HG03439 (cell line): ENCODE measurements around the gene SUSD1.
"Not testable (repeated sequence)": the region's sequence is repeated elsewhere in the genome, so short reads cannot be mapped to it uniquely, and the experiment has no call there.

Source experiments
- ATAC-seq: cut with Tn5 transposase; IDR thresholded peaks from one replicate; pipeline ENCODE4 v1.9.1; 2021; ENCODE audit warnings: mild to moderate bottlenecking, moderate library complexity; ENCODE audit not compliant: unreplicated experiment

SUSD1 gene

DNA sequence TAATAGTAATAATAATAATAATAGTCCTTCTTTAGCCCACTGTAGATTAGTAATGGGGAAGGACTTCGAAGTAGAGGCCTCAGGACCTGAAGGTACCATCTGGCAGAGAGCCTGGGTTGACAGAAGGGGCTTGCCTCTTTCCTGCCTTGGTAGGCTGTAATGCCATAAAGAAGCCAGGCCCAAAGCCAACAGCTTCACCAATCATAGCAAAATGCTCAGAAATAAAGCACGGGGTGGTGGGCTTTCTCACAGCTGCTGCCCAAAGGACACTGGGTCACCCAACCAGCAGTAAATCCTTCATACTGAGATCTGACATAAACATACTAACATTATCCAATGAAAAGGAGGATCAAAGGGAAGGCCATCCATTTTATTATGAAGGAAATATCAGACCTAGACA is 70.7 kb downstream of the SUSD1 start:
- ATAC-seq, result no peak

DNA sequence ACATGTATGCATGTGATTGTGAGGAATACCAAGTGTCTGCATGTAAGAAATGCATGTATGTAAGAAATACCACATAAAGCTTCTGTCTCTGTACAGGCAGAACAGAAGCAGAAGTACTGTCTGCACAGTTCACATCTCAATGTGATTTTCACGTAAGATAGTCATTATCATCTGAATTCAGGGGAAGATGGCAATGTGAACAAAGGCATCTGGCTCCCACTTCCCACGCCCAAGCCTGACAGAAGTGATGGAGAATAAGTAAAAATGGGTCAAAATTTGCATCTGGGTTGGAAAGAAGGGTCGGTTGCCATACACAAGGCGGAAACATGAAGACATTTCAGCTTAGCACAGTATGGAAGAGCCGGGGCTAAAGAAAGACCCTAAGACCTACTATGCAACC is 71.7 kb downstream of the SUSD1 start:
- no peak for ATAC-seq

GRCh38 chr9:112097712-112098688 is 77.1 kb downstream of the SUSD1 start:
- no peak for ATAC-seq

DNA sequence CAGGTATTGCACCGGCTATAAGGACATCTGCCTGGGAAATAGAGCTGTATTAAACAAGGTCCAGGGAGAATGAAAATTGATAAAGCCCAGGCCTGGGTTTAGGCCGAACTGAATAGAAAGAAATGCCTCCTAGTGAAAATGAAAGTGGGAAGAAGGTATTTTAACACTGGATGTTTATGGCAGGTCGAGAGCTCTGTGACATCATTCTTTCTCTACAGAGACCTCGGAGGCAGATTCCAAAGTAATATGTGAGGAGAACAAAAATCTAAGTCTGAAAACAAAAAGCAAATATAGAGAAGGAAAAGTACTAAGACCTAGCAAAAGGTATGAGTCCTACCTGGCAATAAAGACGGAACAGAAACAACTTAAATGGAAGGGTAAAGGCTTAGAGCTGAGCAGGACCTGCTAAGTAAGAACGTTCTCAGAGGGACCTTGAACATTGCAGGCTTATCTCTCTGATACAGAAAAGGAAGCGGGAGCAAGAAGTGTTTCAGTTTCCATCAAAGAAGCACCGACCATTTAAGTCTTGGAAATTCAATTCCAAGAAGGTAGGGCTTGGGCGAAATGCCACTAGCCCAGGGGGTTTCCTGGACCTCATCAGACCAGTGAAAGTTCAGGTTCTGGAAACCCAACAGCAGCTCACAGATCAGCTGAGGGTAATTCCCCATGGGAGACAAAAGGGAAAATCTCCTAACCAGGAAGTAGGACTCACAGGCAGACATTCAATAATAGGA is 80.0 kb downstream of the SUSD1 start:
- no peak for ATAC-seq

GRCh38 chr9:112094241-112094640 is 80.9 kb downstream of the SUSD1 start:
- no peak for ATAC-seq

DNA sequence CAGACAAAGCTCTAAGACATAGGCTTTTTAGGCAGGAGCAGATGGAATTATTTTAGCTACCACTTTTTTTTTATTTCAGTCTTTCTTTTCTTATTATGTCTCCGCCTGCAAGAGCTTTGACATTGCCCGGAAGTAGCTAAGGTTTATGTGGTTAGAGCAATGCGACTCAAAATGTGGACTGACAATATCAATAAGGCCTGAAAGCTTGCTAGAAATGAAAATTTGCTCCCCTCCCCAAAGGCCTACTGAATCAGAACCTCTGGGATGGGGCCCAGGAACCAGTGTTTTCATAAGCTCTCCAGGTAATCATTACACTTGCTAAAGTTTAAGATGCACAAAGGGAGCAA is 81.3 kb downstream of the SUSD1 start:
- no peak for ATAC-seq

DNA sequence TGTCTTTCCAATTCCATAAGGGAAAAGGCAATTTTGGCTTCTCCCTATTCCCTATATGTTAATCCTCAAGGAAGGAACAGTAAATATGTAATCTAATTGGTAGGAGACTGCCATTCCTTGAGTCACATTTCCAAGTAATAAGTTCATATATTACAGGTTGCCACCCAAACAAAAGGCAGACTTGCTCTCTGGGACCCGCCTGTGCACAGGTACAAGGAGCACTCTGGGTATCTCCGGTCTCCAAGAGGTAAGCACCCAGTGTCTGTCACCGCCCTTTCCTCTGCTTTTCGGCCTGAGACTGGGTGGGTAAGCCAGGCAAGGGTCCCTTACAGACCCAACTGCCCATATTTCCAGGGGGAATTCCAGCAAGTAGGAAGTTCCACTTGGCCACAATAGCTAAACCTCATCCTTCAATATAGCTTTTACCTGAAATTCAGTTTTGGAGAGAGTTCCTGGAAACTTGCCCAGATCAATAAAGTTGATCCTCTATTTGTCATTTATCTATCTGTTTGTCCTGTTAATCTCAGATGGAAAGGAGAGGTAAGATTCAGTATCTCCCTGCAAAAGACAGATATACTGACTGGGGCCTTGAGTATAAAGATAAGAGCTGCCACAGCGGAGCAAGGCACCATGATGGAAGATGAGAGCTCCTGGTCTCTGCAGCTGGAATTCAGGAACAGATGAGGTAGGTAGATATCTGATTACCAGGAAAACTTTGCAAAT is 81.8 kb downstream of the SUSD1 start:
- no peak for ATAC-seq

DNA sequence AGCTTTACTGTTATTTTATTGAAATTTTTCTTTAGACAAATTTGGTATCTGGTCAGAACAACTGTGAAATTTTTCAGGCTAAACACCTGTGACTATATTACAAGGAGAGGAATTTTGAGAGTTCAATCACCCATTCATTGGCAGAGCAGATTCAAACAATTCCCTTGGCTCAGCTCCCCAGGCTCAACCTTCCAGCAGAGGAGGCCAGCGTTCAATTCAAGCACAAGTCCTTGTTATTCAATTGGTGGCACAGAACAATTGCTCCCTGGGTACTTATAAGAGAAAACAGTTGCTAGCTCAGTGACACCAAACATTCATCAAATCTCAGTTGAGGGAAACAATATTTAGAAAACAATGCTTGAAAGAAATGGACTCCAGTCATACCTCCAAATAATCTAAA is 83.3 kb downstream of the SUSD1 start:
- no peak for ATAC-seq

DNA sequence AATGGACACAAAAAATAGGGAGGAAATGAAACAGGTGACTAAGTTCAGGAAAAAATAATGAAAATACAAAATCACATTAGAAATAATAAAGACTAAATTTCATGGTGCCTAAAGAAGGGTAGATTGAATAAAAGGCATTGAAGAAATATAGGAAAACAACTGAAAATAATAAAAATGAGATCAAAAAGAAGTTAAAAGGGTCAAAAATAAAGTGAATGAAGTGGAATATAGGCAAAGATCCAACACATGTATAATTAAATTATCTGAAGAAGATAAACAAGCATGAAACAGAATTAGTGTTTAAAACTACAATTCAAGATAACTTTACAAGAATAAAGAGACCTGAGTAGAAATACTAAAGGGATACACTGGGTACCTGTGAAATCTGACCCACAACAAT is 87.6 kb downstream of the SUSD1 start:
- no peak for ATAC-seq

GRCh38 chr9:112086627-112087026 is 88.5 kb downstream of the SUSD1 start:
- ATAC-seq, result no peak

GRCh38 chr9:112084907-112085306 is 90.2 kb downstream of the SUSD1 start:
- ATAC-seq, result no peak

DNA sequence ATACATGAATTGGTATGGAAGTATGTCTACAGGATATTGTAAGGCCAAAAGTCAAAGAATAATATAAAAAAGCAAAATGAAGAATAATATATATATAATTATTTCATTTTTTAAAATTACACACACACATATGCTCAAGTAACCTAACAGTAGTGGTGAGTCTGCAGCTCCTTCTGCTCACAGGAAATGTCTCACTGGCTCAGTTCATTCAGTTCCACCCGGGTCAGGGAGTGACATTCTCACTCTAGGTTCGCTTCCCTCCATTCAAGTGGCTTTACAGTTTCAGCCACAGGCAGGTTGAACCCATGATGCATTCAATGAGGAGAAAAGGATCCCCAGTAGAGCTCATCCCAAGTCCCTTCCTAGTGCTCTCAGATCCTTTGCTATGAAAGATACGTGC is 90.8 kb downstream of the SUSD1 start:
- no peak for ATAC-seq

- ATAC-seq, result no peak
Measured at GRCh38 chr9:112081918-112082729, 93.0 kb downstream of the SUSD1 start.

DNA sequence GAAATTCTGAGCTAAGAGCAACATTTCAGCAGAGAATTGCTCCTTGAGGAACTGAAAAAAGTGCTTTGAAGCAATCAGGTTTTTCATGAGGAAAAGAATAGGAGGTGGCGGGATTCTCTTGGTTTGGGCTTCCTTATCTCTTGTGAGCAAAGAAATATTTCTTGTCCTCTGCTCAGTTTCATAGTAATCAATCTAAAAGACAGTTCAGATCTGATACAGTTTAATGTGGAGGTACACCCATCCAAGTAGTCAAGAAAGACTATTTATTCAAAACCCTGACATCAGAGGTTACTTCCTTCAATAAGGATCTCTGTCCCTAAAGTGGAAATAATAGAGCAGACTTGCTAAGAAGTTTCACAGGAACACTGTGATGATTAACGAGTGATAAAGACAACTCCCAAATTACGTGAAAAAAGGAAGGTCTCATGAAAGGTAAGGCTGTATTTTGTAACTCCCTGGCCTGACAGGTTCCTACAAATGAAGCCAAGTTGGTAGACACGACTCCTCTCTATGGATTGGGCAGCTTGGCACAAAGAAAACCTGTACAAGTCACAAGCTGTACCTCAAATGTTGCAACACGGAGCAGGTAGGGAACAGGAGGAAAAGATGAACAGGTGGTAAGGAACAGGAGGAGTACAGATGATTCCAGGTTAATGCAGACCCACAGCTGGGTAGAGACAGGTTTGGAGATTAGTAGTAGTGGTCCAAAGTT is 94.1 kb downstream of the SUSD1 start:
- no peak for ATAC-seq

DNA sequence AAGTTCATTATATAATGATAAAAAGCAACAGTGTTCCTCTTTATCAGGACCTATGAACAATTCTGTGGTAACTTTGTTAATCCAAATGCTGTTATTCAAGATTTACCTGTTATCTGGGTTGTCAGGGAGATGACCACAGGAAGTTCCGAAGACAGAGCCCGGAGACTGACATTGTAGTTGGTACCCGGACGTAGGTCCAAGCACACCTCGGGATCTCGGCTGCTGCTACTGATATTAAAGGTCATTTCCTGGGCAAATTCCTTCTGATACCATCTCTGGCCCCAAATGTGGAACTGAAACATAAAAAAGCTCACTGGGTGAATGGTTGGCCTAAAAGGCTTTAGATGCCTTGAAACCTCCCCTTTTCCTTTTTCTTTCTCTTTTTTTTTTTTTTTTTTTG is 96.7 kb downstream of the SUSD1 start:
- ATAC-seq, result no peak

DNA sequence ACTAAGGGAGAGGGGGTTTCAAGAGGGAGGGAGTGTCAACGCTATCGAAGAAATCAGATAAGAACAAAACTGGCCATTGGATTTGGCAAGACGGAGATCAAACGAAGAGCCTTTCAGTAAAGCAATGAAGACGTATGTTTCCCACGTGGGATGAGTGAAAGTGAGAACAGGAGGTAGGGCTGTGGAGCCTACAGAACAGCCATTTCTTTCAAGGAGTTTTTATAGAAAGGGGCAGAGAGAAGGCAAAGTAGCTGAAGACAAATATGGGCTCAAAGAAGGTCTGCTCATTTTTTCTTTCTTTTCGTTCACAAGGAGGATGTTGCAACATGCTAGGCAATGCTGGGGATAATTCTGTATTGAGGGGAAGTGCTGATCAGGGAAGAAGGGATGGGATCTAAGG is 98.3 kb downstream of the SUSD1 start:
- ATAC-seq, result no peak

GRCh38 chr9:112075009-112075378 is 100.1 kb downstream of the SUSD1 start:
- ATAC-seq, result no peak

DNA sequence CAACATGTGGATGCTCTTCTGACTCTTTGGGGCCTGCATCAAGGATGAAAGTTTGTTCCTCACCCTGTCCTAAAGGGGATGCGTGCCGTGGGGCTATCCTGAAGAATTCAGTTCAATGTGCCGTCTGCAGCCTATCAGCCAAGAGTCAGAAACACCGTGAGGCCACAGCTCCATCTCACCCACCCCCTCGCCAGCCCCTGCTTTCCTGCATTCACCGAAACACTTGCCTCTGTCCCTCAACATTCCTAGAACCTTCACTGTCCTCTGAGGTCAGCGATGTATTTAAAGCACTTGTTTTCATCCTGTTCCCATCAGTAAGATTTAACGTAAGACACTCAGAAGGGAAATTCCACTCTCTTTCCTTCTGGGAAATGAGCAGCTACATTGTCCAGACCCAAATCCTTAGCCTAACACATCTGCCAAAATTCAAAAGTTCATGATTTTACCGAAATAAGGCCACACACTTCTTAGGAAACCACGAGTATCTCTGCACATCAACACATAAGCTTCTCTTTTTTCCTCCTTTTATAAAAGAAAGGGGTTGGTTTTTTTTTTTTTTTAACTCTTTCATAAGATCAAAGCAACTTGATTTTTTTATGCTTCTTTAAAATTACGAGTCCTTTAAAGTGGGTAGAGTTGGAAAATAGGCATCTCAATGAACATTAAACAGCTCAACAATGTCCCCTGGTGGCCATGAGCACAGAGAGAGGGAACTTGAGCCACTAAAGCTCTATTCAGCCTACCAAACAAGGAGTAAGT is 100.7 kb downstream of the SUSD1 start:
- ATAC-seq, result peak; percentile 57

GRCh38 chr9:112073639-112074173 is 101.4 kb downstream of the SUSD1 start:
- ATAC-seq, result not testable (repeated sequence)
